Upper lobe of left lung (tissue), 6 donors: Measurements from ENCODE around the gene RBBP8NL. TPM values are rescaled to one million over a fixed set of nuclear protein-coding genes. Genes with fewer than 3 reads are reported as not detected.

Experiments
- ATAC-seq, 2 donors: fragments of 200-7000 bp; cut with Tn5 transposase; one replicate each; pipeline ENCODE4 v1.9.1; 2022; ENCODE audit warnings: mild to moderate bottlenecking in 2 of 2, moderate library complexity in 2 of 2; ENCODE audit not compliant: low FRiP score in 2 of 2
- DNase-seq, 2 donors: peaks; one replicate each; pipeline ENCODE4 v3.0.0-alpha.2; 2019 to 2020
- H3K27ac ChIP-seq, 4 donors: fragments of 200-600 bp; sonication (generic); one replicate each; pipeline ENCODE4 v1.5.1; 2016 to 2019
- H3K27me3 ChIP-seq, 4 donors: fragments of 200-600 bp; sonication (generic); one replicate each; pipeline ENCODE4 v1.5.1; 2017 to 2019
- H3K36me3 ChIP-seq, 4 donors: fragments of 200-600 bp; sonication (generic); one replicate each; pipeline ENCODE4 v1.5.1; 2016 to 2019
- H3K4me1 ChIP-seq, 4 donors: fragments of 200-600 bp; sonication (generic); one replicate each; pipeline ENCODE4 v1.5.1; 2018 to 2019
- H3K4me3 ChIP-seq, 4 donors: fragments of 200-600 bp; sonication (generic); one replicate each; pipeline ENCODE4 v1.5.1; 2017 to 2019; ENCODE audit warnings: mild to moderate bottlenecking in 2 of 4, moderate library complexity in 1 of 4
- H3K9me3 ChIP-seq, 4 donors: fragments of 200-600 bp; sonication (generic); one replicate each; pipeline ENCODE4 v1.5.1; 2018 to 2019
- CTCF ChIP-seq, 6 experiments: fragments of 450-650 bp in 4 of 6; fragments of 200-600 bp in 2 of 6; sonication (generic) in 2 of 6; IDR thresholded peaks; one replicate each; pipeline ENCODE4 v1.5.1; 2016 to 2019; ENCODE audit warnings: antibody characterized with exemption in 6 of 6
- EP300 ChIP-seq, 4 donors: sonication (generic); formaldehyde crosslinking; IDR thresholded peaks; one replicate each; pipeline ENCODE4 v1.5.1; 2017; ENCODE audit warnings: antibody characterized with exemption in 4 of 4, control low read depth in 2 of 4
- POLR2A ChIP-seq, 4 donors: fragments of 450-650 bp; IDR thresholded peaks; one replicate each; pipeline ENCODE4 v1.5.1; 2016 to 2017; ENCODE audit warnings: antibody characterized with exemption in 4 of 4, mild to moderate bottlenecking in 2 of 4
- POLR2AphosphoS5 ChIP-seq, 2 donors: sonication (generic); formaldehyde crosslinking; IDR thresholded peaks; one replicate each; pipeline ENCODE4 v1.5.1; 2017; ENCODE audit warnings: antibody characterized with exemption in 2 of 2
- WGBS, 2 donors: methylation state at CpG; one replicate each; pipeline ENCODE4 v1.1.5; 2017 to 2018; 5-methylcytosine and 5-hydroxymethylcytosine counted together
- total RNA-seq, 6 donors: library from RNA; depleted of rRNA in 4 of 6; stranded (reverse); fragments of >200 nt in 4 of 6; gene quantifications; one replicate each; pipeline versions ENCODE4 v1.1.0 to v1.2.1, GENCODE V29; 2016 to 2021
- donor health status: DM: no; HTN: no; CAD: no; lungs with moderate emphysema.
- donor health status: DM: no; HTN: yes; CAD: no; lungs with severe emphysema.

RBBP8NL gene
- total RNA-seq, 6 donors from 2014 or later, result 0.51 to 6.3 (median 1.9) TPM; not detected in 1

DNA sequence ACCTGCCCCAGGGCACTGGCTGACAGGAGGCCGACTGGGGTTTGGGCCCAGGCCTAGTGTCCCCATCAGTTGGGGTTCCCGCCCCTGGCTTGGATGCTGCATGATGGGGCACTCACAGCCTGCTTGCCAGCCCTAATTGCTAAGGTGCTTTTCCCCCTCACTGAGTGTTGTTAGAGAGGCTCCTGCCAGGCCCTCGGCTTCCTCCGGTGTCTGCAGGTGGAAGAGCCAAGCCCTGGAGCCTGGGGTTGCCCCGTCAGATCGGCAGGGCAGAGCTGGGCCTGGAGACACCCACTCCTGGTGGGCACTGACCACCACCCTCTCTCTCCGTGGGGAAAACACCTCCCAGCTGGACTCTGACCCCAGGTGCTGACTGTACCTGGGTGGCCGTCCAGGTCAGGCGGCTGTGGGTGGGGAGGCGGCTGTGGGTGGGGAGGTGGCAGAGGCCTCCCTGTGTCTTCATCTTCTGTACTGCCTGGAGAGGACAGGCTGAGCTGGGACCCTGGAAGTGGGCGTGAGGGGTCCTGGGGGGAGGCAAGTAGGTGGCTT is 14.2 kb downstream of the RBBP8NL start:
- Histone ChIP-seq H3K4me1 (peaks cover 7 to 13% (median 11%) of the 10 kb centered on the region in 4 donors), H3K4me3 (no peak overlapping the region), H3K27ac (no peak overlapping the region), H3K27me3 (no peaks in the 10 kb centered on the region), H3K9me3 (no peaks in the 10 kb centered on the region), H3K36me3 (no peaks in the 10 kb centered on the region)
- WGBS, 2 donors, result 85% methylated on average over 10 of the region's 11 CpGs; no CpG with 5 or more reads in 1 of the 2 donors
- ATAC-seq (no peak), DNase-seq (peak in 1 of 2 donors; percentile 54)
- no peak for TF ChIP-seq POLR2AphosphoS5 (IDR thresholded peaks at IDR 0.05)
- no peak for TF ChIP-seq EP300 (IDR thresholded peaks at IDR 0.05)
- no peak for TF ChIP-seq CTCF (IDR thresholded peaks at IDR 0.05)
- TF ChIP-seq POLR2A (IDR thresholded peaks at IDR 0.05), result no peak

GRCh38 chr20:62412194-62413024 is 14.9 kb downstream of the RBBP8NL start:
- H3K36me3 ChIP-seq, result no peaks in the 10 kb centered on the region
- WGBS, 2 donors, result 86 to 91% methylated on average over 5 to 22 of the region's 22 CpGs
- H3K27me3 ChIP-seq, result no peaks in the 10 kb centered on the region
- H3K9me3 ChIP-seq, result no peaks in the 10 kb centered on the region
- peaks cover 12 to 20% (median 17%) of the 10 kb centered on the region in 4 donors for H3K4me1 ChIP-seq
- DNase-seq (peak in 1 of 2 donors; percentile 66), ATAC-seq (no peak)
- no peak overlapping the region for H3K27ac ChIP-seq
- H3K4me3 ChIP-seq, result no peak overlapping the region
- TF ChIP-seq CTCF (IDR thresholded peaks at IDR 0.05) (no peak), POLR2A (IDR thresholded peaks at IDR 0.05) (no peak), EP300 (IDR thresholded peaks at IDR 0.05) (no peak), POLR2AphosphoS5 (IDR thresholded peaks at IDR 0.05) (no peak)

DNA sequence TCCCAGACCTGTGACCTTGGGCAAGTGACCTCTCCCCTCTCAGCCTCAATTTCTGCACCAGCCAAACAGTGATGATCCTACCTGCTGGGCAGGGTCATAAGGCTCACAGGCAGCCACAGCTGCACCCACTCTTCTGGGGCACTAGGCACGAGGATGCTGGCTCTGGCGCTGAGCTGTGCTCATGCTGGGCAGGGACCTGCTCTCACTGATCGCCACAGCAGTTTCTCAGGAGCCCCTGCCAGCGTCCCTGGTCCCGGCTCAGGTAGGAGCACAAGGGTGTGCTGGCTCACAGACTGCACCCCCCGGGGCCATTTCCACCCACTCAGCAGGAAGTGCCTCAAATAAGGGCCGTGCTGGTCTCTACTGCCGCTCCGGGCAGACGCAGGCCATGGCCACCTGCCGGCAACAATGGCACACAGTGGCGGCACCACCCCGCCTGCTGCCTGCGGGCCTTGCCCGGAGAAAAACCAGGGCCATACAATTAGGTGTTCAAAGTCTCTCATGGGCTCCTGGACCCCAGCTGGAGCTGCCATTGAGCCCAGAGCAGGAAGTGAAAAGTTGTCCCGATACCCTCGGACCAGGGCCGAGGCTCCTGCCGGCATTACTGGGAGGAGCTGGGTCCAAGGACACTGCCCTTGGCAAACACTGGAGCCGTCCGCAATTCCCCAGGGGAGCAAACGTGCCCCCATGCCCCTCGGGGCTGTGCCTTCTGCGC is 15.7 kb downstream of the RBBP8NL start:
- Histone ChIP-seq H3K4me3 (no peak overlapping the region), H3K9me3 (no peaks in the 10 kb centered on the region), H3K4me1 (peaks cover 14 to 23% (median 19%) of the 10 kb centered on the region in 4 donors), H3K36me3 (no peaks in the 10 kb centered on the region), H3K27me3 (no peaks in the 10 kb centered on the region), H3K27ac (no peak overlapping the region)
- WGBS, 2 donors, result 81 to 86% methylated on average over 4 to 21 of the region's 24 CpGs
- ATAC-seq, result no peak
- TF ChIP-seq EP300 (IDR thresholded peaks at IDR 0.05), result no peak
- no peak for TF ChIP-seq POLR2AphosphoS5 (IDR thresholded peaks at IDR 0.05)
- TF ChIP-seq POLR2A (IDR thresholded peaks at IDR 0.05), result no peak
- TF ChIP-seq CTCF (IDR thresholded peaks at IDR 0.05), result no peak
- peak in 1 of 2 donors; percentile 73 for DNase-seq

DNA sequence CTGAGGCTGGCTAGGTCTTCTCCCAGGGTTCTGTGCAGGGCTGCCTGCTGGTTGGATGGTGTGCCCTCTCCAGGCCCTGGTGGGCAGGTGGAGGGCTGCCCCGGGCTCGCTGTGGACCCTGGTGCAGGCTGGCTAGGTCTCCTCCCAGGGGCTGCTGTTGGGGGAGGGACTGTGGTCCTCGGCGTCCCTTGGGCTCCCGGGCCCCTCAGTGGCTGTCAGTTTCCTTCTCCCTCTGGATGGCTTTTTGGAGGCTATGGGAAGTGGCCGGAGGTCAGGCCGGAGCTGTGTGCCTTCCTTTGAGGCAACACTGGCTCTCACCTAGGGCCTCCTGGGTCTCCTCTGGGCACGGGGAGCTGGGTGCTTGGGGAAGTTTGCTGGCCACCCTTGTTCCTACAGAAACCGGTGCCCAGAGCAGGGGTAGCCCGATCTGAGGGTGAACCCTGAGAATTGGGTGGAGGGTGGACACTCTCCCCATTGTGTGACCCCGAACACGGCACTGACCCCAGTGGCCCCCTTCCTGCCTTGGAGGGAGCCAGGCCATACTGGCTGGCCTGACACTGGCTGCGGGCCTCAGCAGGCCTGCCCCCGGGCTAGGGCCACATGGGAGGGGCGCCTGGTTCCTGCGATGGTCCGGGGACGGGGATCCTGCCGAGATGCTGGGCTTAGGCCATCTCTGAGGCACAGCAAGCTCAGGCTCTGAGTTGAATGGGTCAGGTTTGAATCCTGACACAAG is 16.4 kb downstream of the RBBP8NL start:
- peaks cover 21 to 30% (median 26%) of the 10 kb centered on the region in 4 donors for H3K4me1 ChIP-seq
- no peak overlapping the region for H3K27ac ChIP-seq
- H3K9me3 ChIP-seq, result no peaks in the 10 kb centered on the region
- no peak for ATAC-seq
- peak in 1 of 2 donors; percentile 72 for DNase-seq
- H3K4me3 ChIP-seq, result no peak overlapping the region
- TF ChIP-seq POLR2A (IDR thresholded peaks at IDR 0.05) (no peak), POLR2AphosphoS5 (IDR thresholded peaks at IDR 0.05) (no peak), CTCF (IDR thresholded peaks at IDR 0.05) (no peak), EP300 (IDR thresholded peaks at IDR 0.05) (no peak)
- no peaks in the 10 kb centered on the region for H3K27me3 ChIP-seq
- 79 to 84% methylated on average over 7 to 16 of the region's 19 CpGs for WGBS, 2 donors
- no peaks in the 10 kb centered on the region for H3K36me3 ChIP-seq
